Occipital lobe (tissue), 2 donors: ENCODE measurements around the gene SLC15A5. TPM values are rescaled to one million over a fixed set of nuclear protein-coding genes. Genes with fewer than 3 reads are reported as not detected.

Experiments used
- DNase-seq: peaks from one replicate; lab custom pipeline; 2025; lab: John Stamatoyannopoulos, UW
- total RNA-seq: library from RNA; depleted of rRNA; stranded (reverse); fragments of >200 nt; gene quantifications from one replicate; pipeline ENCODE4 v1.2.3, GENCODE V29; 2014

The SLC15A5 gene, protein sequence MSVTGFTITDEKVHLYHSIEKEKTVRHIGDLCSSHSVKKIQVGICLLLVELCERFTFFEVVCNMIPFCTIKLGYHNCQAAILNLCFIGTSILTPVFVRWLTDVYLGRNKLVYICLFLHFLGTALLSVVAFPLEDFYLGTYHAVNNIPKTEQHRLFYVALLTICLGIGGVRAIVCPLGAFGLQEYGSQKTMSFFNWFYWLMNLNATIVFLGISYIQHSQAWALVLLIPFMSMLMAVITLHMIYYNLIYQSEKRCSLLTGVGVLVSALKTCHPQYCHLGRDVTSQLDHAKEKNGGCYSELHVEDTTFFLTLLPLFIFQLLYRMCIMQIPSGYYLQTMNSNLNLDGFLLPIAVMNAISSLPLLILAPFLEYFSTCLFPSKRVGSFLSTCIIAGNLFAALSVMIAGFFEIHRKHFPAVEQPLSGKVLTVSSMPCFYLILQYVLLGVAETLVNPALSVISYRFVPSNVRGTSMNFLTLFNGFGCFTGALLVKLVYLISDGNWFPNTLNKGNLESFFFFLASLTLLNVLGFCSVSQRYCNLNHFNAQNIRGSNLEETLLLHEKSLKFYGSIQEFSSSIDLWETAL
- not detected for total RNA-seq

DNA sequence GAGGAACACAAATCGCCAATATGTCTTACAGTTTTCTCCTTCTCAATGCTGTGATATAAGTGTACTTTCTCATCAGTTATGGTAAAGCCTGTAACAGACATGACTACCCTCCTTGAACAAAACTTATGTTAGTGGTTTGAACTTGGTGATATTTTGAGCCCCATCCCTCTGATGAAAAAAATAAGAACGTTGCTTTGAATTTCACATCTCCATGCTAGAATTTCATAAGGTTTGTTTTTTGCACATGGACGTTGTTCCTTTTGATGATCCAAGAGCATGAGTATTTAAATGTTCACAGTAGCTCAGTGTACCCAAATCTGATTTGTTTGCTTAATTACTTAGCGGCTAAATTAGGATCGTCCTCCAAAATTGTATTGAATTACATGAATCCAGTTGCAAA, at the start of gene SLC15A5:
SLC15A5 (minus strand) TSS at position 101 of the 400 bp plus-strand sequence; CDS start at position 101, 0 bp downstream.
- DNase-seq, result no peak

DNA sequence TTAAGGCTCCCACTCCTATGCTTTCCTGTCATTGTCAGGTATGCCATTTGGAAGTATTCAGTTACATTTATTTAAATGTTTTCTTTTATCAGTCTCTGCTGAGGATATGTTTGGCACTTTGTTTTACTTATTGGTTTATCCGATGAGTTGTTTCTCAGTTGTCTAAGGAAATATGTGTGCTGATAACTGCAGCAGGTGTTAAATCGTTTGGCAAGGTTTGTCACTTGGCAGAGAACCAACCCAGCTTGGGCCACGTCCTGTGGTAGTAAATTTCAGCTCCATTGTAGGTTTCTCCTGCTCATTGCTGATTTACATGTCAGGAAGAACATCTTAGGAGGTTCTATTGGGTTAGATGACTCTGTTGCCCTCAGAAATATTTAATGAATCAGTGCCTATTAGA, 47.9 kb upstream of the SLC15A5 start:
- no peak for DNase-seq

DNA sequence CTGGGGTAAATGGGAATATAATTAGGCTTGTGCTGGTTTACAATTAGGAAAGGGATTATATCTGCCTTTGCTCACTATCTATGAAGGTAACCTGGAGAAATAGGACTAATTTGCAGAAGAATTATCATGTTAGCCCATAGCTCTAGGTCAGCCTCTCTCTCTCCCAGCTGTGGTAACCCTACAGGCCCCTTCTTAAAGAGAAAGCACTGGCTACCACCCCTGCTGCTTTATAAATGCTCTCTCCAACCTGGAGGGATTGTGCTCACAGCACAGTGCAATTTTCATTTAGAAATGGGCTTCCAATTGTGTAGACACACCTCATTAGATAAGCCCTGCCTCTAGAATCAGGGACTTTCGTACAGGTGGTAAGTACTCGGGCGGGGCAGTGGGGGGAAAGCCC, 47.3 kb upstream of the SLC15A5 start:
- no peak for DNase-seq

DNA sequence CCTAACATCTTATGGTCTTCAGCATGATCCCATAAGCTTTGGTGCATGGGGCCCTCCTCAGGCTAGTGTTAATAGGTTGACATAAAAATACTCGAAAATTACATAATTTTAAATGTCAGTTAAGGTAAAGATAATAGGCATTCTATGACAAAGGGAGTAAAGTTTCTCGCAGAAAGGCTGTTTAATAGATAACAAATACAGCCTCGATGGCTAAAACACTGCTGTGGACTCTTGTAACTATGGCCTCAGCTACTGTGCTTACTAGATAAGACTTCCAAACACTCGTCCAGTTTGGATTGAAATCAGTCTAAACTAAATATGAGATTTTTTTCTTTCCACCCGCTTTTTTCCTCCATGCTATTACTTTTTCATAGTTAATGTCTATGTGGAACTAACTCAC, 46.8 kb upstream of the SLC15A5 start:
- DNase-seq, result no peak

DNA sequence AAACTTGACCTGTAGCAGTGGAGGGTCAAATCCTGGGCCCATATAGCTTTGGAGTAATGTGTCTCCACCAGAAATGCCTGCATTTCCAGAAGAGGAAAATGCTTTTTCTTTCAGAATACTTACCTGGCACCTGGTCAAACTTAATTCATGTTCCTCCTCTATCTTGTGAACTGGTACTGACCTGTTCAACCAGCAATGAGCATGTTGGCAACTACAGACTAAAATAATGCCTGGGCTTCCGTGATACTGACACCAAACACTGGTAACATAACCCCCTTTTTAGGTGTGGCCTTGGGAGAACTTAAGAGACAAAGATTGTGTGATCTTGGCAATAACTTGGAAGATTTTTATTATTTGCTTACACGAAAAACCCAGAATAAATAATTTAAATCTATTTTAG, 46.2 kb upstream of the SLC15A5 start:
- DNase-seq, result no peak

GRCh38 chr12:16323010-16323409, 45.5 kb upstream of the SLC15A5 start:
- DNase-seq, result no peak

DNA sequence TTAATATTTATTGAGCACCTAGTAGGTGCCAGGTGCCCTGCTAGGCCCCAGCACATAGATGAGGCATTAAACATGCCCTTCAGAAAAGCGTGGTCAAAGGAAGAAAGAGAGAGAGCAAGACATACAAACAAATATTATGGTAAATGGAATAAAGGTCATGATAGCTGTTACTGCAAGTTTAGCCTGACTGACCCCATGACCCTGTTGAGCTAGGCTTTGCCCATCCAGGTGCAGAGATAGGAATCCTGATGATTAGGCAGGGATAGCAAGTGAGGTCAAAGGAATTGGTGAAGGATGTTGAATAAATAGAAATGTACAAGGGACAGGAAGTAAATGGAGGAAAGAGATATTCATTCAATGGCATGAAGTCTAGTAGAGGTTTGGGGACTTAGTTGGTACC, 33.4 kb upstream of the SLC15A5 start:
- DNase-seq, result no peak

- DNase-seq, result no peak
These were observed 30.5 kb upstream of the SLC15A5 start for GRCh38 chr12:16307856-16308475.

DNA sequence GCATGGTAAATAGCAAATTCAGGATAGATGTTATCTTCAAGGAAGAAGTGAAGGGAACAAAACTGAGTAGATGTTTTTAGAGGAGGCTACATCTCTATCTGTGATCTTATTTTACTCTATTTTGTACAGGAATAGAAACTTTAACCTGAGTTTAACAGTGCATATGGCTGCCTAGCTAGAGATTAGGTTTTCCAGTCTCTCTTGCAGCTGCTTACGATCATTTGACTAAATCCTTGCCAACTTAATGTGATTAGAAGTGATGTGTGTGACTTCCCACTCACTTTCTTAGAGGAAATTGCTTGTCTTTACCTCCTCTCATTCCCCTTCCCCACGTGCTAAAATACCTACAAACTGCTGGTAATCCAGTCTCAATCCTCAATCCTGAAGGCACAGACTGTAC, 26.5 kb upstream of the SLC15A5 start:
- DNase-seq, result no peak

GRCh38 chr12:16300736-16301135, 23.3 kb upstream of the SLC15A5 start:
- no peak for DNase-seq

DNA sequence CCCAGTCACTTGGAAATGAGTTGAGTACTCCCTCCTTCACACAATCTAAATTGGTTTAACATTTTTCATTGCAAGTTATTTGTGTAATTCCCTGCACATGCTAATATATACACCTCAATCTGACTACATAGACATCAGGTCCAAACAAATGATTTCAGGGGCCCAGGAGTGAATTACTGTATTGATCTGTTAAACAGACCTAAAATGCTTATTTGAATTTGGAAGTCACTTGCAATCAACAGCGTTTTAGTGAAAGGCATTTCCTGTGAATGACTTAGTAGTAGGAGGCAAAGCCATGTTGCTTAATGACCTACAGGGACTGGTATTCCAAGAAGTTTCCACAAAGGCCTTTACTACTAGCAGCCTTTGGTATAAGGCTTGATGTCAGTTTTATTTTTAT, 22.6 kb upstream of the SLC15A5 start:
- no peak for DNase-seq

DNA sequence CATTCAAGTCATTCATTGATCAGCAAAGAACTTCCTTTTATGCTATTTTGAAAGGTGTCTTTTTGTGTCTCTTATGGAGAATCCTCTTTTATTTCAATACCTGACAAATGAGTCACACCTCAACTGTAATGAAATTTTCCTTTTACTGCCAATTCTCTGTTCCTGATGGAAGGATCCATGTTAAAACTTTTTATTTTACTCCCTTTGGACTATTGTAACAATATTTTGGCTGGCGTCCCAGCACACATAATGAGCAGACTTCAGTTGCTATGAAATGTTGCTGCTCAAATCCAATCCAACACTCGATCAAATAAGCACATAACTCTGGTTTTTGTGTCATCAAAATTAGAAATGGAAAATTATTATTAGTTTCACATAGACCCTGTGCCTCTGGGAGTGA, 21.9 kb upstream of the SLC15A5 start:
- DNase-seq, result no peak

GRCh38 chr12:16297521-16297920, 20.0 kb upstream of the SLC15A5 start:
- no peak for DNase-seq

GRCh38 chr12:16294376-16294956, 17.0 kb upstream of the SLC15A5 start:
- DNase-seq, result no peak

GRCh38 chr12:16291032-16291431, 13.5 kb upstream of the SLC15A5 start:
- no peak for DNase-seq

- no peak for DNase-seq
These were observed 8.1 kb upstream of the SLC15A5 start for GRCh38 chr12:16285586-16285985.

GRCh38 chr12:16282978-16283377, 5.5 kb upstream of the SLC15A5 start:
- no peak for DNase-seq

DNA sequence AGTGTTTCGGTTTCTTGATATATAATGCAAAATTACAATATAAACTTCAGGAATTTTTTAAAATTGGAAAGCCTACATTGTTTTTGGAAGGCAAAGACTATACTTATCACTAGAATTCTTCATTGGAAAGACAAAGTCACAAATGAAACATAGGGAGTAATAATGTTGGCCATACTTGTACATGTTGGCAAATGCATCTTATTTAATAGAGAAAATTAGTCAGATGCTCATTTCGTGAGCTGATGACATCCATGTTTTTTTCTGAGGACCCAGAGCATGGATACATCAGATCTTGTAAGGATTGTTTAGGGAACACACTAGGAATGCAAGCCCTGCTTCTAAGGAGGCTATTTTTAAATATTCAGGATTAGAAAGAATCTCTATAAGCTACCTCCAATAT, 4.6 kb upstream of the SLC15A5 start:
- DNase-seq, result no peak

GRCh38 chr12:16281157-16281556, 3.7 kb upstream of the SLC15A5 start:
- no peak for DNase-seq

GRCh38 chr12:16272222-16272621, 5.3 kb downstream of the SLC15A5 start:
- no peak for DNase-seq

- no peak for DNase-seq
These were observed 6.4 kb downstream of the SLC15A5 start for GRCh38 chr12:16271062-16271461.

DNA sequence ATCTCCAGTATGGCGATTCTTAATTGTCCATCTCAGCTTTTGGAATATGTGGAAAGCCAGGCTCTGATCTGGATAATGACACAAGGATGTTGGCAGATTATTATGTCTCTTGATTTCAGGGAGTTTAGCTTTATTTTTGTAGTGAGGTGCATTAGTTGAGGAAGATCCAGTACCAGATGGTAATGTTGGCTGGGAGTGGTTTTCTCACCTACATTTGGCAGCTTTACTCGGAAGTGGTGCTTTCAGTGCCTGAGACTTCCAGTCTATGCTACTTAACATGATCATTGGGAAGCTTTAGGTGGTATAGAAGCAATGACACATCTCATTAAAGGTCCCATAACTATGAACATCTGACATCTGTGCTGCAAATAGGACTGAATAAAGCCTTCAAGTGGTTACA, 7.5 kb downstream of the SLC15A5 start:
- no peak for DNase-seq
